HG02610 (cell line): ENCODE data around the gene PDZK1.
"Not testable (repeated sequence)": the region's sequence is repeated elsewhere in the genome, so short reads cannot be mapped to it uniquely, and the experiment has no call there.

Experiments used
- ATAC-seq: cut with Tn5 transposase; IDR thresholded peaks from one replicate; pipeline ENCODE4 v1.9.1; 2021; ENCODE audit warnings: mild to moderate bottlenecking, moderate library complexity; ENCODE audit not compliant: unreplicated experiment

Gene PDZK1

DNA sequence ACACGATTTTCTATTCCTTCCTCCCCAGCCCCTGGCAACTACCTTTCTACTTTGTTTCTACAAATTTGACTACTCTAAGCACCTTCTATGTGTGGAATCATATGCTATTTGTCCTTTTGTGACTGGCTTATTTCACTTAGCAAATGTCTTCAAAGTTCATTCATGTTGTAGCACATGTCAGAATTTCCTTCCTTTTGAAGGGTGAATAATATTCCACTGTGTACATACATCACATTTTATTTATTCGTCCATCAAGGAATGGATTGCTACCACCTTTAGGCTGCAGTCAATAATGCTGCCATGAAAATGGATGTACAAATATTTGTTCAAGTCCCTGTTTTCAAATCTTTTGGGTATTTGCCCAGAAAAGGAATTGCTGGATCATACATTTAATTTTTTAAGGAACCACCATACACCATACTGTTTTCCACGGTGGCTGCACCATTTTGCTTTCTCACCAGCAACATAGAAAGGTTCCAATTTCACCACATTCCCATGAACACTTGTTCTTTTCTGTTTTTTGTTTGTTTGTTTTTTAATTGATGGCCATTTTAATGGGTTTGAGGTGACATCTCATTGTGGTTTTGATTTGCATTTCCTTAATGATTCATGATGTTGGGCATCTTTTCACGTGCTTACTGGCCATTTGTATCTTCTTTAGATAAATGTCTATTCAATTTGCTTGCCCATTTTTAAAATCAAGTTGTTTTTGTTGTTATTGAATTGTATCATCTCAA is 3.3 kb upstream of the PDZK1 start:
- no peak for ATAC-seq

DNA sequence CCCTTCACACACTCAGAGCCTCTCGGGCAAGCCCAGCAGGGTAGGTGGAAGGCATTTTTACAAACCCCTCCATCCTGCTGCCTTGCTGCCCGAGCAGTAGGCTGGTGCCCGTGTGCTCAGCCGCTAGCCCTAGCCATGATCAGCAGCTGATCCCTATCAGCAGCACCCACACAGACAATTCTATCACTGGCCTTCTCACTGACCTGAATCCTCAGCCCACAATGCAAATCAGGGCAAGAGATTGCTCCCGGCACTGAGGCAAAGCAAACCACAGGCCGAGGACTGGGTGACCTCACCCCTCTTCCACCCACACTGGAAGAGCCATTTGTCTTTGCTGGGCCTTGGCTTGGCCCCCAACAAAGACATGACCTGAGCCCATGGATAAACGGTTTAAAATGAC is 895 bp upstream of the PDZK1 start:
- ATAC-seq: no peak

DNA sequence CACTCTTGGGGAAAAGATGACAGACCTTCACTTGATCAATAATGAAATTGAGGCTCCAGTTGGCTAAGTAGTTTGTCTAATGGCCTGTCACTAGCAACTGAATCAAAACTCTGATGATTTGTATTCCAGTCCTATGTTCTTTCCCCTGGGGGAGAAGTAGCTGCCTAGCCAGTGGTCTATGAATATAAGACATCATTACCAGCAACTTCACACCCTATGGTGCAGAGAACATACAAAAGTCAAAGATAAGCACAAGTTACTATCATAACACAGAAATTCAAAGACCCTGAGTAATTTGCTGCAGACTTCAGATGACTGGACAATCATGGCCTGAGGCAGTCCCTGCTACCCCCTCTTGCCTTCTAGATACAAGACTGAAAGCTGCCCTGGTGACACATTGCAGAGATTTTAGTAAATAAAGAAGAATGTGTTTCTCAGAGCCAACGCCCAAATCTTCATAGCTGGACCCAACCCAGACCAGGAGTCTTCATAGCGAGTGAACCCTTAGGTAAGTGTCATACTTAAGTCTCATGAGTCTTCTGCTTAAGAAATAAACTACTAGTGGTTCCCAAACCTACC is 993 bp downstream of the PDZK1 start:
- ATAC-seq: no peak

DNA sequence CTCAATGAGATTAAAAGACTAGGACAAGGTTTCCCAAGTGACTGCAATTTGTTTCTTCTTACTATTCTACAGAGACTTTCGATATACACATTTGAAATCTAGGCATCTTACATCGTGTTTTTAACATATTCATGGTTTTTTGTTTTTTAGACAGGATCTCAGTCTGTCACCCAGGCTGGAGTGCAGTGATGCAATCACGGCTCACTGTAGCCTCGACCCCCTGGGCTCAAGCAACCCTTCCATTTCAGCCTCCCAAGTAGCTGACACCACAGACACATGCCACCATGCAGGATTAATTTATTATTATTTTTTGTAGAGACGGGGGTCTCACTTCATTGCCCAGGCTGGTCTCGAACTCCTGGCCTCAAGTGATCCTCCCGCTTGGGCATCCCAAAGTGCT is 1.5 kb downstream of the PDZK1 start:
- no peak for ATAC-seq

DNA sequence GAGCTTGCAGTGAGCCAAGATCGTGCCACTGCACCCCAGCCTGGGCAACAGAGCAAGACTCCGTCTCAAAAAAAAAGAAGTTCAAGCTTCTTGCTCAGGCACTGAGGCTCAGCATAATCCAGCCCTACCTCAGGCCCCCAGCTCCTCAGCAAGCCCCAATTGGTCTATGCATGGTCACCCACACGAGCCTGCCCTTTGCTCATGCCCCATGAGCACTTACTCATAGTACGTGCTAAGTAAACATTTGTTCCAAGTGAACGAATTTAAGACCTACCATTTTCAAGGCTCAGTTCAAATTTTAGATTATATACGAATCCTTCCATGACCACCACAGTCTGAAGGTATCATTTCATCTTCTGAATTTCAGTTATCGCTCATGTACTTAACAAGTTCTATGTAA is 4.3 kb downstream of the PDZK1 start:
- ATAC-seq: no peak

DNA sequence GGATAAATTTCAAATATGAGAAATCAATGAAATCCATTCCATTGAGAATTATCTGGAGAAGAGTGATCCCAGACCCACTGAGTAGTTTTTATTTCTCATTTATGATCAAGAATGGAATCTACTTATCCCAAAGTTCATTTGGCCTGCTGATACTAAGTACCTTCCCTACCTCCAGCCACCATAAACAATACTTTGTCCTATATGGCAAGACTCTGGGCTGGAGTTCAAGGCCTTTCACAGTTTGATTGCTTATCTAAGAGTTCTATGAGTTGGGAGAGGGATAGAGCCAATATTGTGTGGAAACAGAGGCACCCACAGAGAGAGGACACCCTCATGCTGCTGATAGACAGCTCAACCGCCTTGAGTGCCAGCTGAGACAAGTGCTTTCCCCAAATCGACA is 5.1 kb downstream of the PDZK1 start:
- no peak for ATAC-seq

DNA sequence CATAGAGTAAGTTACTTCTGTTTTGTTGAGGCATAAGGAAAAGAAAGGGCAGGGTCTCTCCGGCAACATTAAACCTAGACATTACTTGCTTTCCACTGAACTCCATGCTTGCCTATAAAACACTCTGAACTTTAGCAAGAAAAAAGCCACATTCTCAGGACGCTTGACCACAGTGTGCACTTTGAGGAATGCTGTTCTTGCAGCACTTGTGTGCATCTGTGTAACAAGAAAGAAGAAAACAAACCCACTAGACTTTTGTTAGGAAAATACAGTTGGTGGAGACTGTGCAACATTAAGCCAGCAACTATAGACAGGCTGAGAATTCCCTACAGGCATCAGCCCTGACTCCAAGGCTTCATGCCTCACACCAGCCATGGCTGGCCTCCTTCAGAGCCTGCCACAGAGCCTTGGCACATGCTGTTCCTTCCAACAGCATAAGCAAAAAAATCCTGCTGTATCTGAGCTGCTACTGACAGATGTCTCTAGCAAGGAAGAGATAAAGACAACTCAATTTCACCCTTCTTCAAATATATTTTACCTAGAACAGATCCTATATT is 5.8 kb downstream of the PDZK1 start:
- ATAC-seq: no peak

DNA sequence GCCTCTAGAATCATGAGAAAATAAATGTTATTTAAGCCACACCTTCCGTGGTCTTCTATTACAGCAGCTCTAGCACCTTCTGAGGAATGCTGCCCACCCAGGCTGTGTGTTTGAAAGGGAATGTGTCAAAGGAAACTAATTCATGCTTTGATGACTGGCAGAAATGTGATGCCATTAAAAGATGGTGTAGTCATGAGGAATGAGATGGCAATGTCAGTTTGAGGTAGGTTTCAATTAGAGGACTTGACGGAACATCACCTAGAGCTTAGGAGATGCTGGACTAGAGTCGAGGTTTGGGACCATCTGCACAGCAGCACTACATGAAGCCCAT is 10.6 kb downstream of the PDZK1 start:
- no peak for ATAC-seq

DNA sequence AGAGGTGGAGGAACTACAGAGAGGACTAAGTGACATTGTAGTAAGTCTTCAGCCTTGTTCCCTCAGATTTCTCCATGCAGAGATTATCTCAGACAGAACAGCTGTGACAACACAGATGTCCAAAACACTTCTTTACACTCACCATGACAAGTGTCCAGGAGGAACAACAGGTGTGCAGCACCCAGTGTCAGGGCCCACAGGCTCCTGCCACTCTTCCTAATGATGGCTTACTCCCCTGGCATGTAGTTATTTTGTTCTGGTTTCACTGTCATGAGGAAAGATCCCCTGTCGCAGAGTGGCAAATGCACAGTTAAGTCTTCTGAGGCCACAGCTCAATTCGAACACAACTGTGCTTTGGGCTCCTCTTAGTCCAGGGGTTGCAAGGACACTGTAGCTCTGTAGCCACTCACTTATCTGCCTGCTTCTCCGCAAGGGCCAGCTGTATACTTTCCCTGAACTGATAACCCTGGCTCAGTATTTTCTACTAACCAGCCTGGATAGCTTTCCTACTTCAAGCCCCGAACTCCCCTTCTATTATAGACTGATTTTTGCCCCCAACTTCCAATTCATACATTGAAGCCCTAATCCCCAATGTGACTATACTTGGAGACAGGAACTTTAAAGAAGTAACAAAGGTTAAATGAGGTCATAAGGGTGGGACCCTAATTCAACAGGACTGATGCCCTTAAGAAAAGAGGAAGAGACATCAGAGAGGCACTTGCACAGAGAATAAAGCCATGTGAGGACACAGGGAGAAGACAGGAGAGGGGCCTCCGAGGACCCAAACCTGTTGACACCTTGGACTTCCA is 11.1 kb downstream of the PDZK1 start:
- ATAC-seq: no peak

DNA sequence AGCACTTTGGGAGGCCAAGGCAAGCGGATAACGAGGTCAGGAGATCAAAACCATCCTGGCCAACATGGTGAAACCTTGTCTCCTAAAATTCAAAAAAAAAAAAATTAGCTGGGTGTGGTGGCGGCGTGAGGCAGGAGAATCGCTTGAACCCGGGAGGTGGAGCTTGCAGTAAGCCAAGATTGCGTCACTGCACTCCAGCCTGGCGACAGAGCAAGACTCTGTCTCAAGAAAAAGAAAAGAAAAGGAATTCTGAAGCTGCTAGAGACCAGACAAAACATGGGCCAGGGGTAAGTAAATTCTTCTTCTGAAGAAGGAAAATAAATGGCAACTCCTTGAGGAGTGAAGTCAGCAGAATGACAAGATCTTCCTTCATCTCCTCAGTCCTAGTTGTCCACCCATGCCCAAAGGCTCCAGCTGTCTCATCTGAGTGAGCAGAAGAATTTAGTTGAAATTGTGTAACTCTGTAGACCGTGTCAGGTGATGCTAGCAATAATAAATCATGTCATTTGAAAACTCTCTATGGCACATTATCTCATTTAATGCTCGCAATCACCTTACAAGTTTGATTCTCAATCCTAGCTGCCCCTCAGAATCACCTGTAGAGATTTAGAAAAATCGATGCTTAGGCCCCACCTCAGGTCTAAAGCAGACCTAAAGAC is 14.3 kb downstream of the PDZK1 start:
- ATAC-seq: no peak

DNA sequence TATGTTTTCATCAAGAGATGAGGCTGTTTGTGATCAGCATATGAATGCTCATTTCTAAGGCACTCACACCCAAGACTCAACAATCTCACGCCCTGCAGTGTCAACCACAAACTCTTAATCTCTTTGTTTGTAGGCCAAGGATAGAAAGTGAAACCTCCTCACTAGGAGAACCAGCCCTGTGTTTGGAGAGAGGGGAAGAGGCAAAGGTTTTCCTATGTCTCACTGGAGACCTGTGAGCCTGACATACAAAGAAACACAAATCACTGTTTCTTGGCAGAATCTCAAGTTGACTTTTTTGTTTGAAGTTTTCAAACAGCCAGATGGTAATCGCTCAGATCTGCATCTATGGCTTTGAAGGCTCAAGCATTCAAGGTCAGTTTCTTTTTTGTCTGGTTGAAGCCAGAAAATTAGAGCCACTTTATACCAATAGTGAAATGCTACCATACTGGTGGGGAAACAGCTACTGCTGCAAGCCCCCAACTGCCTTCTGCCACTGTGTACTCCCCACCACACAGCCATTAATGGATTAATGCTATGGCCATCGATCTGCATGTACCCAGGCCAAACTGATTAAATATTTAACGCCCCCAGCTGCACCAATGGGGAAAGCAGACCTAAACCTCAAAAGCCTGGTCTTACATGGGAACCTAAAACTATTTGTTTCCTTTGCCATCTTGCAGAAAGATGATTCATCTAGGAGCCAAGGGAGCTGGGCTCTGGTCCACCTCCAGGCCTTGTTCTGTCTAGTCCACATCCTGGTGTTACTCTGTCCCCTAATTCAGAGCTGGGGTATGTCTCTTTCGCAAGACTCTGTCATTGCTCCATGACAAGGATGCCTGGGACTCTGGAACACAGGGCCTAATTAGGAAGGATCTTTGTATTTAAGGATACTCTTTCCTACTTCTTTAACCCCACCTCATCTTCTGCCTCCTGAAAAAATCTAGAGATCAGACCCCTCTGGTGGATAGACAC is 16.3 kb downstream of the PDZK1 start:
- ATAC-seq: peak; percentile 79

DNA sequence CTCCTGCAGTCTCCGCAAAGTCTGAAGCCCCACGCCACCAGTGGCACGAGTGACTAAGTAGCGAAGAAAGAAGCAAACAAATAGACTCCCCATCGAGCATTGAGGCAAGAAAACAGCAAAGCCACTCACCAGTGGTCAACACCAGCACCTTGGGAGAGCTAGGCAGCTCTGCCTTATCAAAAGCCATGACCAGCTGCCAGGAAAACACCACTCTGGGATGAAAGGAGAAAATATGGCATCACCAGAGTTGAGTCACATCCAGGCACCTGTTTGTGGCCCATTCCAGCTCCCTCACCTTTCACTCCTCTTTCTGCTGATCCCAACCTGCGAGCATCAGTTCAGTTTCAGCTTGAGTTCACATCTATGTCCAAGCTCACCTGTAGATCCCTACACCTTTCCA is 17.2 kb downstream of the PDZK1 start:
- ATAC-seq: no peak

DNA sequence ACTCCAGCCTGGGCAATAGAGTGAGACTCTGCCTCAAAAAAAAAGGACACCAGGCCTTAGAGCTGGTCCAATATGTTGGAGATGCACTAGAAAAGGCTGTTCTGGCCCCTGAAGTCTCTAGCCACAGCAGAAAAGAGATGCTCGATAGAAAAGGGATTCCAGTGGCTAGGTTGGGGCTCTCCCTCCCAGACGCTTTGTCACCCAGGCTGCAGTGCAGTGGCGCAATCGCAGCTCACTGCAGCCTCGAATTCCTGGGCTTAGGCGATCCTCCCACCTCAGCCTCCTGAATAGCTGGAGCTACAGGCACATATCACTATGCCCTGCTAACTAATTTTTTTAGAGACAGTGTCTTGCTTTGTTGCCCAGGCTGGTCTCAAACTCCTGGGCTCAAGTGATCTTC is 18.2 kb downstream of the PDZK1 start:
- no peak for ATAC-seq

DNA sequence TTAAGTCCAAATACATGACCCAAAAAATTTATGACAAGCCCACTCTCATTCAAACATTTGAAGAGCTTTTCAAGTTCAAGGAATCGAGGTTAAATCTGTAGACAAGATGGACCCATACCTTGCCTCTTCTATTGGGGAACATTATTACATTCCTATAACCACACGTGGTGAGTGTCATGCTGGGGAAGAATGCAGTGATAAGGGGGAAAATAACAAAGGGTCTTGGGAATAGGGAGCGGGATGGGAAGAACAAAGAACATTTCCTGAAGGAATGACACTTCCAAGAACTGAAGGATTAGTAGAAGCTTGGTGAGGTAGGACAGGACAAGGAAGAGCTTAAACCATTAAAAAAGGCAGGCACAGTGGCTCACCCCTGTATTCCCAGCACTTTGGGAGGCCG is 18.8 kb downstream of the PDZK1 start:
- ATAC-seq: no peak

DNA sequence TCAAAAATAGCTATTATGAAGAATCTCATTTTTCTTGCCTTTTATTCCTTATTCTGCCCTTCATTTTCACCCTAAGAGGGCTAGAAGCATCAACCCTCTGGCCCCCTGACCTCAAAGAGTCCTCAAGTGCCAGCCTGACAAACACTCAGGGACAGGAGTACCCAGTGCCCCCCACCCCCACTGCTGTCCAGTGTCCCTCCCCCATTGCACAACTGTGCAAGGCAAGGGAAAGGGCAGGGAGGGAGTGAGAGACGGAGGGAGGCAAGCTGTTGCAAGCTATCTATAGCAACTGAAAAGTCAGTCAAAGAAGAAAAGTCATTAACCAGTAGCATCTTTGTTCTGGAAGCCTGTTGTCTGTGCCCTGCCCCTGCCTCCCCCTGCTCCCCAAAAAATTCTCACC is 21.1 kb downstream of the PDZK1 start:
- ATAC-seq: not testable (repeated sequence)

DNA sequence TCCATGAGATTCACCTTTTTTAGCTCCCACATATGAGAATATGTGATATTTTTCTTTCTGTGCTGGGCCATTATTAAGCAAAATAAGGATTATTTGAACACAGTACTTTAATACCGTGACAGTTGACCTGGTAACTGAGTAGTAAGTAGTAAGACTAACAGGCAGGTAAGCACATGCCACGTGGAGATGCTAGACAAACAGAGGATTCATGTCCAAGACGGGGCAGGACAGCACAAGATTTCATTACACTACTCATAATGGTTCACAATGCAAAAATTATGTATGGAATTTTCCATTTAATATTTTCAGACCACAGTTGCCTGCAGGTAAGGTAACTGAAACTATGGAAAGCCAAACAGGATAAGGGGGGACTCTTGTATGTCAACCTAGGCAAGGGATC is 22.3 kb downstream of the PDZK1 start:
- ATAC-seq: not testable (repeated sequence)

DNA sequence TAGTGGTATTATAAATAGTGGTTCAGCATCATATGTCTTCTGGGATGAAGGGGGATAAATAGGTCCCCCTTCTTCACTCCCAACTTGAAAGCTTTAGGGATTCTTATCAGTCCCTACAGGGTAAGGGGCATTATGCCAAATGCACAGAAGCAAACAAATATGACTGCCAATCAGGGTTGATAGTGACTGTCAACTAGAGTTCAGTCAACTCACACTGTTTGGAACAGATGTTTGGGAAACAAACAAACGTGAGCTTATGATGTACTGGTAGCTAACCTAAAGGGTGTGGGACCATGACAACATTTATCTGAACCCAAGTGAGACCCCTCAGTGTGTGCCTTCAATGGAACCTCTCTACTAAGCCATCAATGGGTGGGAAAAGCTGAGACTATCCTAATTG is 34.0 kb downstream of the PDZK1 start:
- ATAC-seq: not testable (repeated sequence)

DNA sequence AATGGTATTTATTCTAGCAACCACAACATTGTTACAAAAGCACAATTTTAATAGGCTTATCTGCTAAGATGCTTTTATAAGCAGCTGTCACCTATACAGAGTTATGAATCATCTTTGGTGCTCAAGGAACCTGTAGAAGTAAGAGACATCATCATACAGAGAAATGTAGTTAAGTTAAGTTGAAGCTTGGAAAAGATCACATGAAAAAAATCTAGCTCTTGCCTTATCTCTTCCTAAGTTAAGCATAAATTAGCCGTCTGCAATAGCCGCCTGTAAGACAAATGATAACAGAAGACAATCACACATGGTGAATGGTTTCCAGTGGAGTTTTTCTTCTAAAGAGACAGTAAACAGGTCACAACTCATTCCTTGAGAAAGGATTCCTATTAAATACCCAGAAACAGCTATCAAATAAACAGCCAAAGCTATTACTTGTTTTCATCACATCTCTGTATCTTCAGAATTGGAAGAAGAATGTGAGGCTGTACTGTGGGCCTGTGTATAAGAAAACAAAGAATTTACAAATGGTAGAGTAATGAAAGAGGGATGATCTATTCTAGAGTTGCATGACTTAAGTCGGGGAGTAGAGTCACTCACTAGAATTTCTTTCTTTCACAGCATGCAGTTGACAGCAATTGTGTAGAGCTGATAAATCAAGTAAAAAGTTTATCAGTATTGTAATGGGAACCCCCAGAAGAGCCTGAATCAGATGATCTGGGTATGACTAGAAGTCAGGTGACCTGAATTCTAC is 36.0 kb downstream of the PDZK1 start:
- not testable (repeated sequence) for ATAC-seq

DNA sequence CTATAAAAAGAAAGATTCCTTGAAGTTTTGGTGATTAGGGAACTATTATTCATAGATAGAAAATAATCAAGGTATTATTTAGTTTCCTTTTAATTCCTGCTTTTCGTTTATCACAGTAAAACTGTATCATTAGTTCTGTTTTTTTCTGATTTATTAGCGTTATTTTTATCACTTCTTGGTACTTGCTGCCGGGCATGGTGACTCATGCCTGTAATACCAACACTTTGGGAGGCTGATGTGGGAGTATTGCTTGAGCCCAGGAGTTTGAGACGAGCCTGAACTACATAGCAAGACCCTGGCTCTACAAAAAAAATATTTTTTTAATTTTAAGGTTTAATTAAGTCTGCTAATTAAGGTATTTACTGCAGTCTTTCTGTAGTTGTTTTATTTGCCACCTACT is 42.2 kb downstream of the PDZK1 start:
- not testable (repeated sequence) for ATAC-seq

DNA sequence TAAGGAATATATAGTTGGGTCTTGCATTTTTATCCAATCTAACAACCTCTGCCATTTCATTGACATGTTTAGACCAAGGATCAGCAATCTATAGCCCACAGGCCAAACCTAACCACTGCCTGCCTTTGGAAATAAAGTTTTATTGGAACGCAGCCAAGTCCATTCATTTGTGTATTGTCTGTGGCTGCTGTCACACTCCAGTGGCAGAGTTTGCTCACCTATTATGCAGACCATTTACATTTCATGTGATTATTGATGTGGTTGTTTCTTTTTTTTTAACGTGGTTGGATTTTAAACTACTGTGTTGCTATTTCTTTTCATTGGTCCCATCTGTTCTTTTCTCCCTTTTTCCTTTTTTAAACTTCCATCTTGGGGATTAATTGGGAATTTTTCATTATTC is 44.7 kb downstream of the PDZK1 start:
- peak; percentile 59 for ATAC-seq
